ENCODE measurements around the gene WDR54.

WDR54 gene

GRCh38 chr2:74426181-74426758 lies 4.7 kb downstream of the WDR54 start:
- in situ Hi-C loops (cut with HindIII; ENCODE audit: low pct_ligation_motif_present, low sequenced_read_pairs), result no loop called here
- Histone ChIP-seq H3K27me3 (replicated peaks) (no peaks in the 10 kb centered on the region), H3K4me3 (ENCODE audit: low read depth, low read length) (no peak overlapping the region), H3K36me3 (replicated peaks) (peaks cover 35% of the 10 kb centered on the region), H3K27ac (no peak overlapping the region)
- TF ChIP-seq, protein P1, sequence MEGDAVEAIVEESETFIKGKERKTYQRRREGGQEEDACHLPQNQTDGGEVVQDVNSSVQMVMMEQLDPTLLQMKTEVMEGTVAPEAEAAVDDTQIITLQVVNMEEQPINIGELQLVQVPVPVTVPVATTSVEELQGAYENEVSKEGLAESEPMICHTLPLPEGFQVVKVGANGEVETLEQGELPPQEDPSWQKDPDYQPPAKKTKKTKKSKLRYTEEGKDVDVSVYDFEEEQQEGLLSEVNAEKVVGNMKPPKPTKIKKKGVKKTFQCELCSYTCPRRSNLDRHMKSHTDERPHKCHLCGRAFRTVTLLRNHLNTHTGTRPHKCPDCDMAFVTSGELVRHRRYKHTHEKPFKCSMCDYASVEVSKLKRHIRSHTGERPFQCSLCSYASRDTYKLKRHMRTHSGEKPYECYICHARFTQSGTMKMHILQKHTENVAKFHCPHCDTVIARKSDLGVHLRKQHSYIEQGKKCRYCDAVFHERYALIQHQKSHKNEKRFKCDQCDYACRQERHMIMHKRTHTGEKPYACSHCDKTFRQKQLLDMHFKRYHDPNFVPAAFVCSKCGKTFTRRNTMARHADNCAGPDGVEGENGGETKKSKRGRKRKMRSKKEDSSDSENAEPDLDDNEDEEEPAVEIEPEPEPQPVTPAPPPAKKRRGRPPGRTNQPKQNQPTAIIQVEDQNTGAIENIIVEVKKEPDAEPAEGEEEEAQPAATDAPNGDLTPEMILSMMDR (IDR thresholded peaks at IDR 0.05; ENCODE audit: low read depth, low read length, missing control alignments), result no peak
- no peak for DNase-seq

GRCh38 chr2:74427551-74427950 lies 6.0 kb downstream of the WDR54 start:
- H3K36me3 ChIP-seq (replicated peaks), result peaks cover 37% of the 10 kb centered on the region
- H3K27me3 ChIP-seq (replicated peaks), result no peaks in the 10 kb centered on the region
- H3K4me3 ChIP-seq (ENCODE audit: low read depth, low read length), result no peak overlapping the region
- in situ Hi-C loops (cut with HindIII; ENCODE audit: low pct_ligation_motif_present, low sequenced_read_pairs), result no loop called here
- H3K27ac ChIP-seq, result no peak overlapping the region
- TF ChIP-seq, protein P1 (IDR thresholded peaks at IDR 0.05; ENCODE audit: low read depth, low read length, missing control alignments), result no peak
- no peak for DNase-seq

DNA sequence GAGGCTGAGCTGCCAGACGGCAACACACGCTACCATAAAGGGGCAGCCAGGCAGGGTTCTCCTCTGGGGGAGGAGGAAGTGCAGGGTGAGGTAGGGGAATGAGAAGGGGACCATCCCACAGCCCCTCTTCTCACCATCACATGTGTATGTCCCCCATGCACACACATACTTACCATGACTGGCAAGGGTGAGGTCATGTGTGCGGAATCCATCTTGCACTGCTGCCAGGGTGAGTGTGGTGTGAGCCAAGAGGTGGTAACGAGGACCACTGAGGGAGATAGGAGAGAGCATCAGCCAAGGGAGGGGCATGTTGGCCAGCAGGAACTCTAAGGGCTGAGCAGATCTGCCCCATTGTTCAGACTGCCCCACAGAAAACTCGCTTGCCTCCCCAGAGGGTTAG lies 7.1 kb downstream of the WDR54 start:
- Histone ChIP-seq H3K36me3 (replicated peaks) (peaks cover 37% of the 10 kb centered on the region), H3K4me3 (ENCODE audit: low read depth, low read length) (no peak overlapping the region), H3K27me3 (replicated peaks) (no peaks in the 10 kb centered on the region), H3K27ac (no peak overlapping the region)
- DNase-seq, result no peak
- in situ Hi-C loops (cut with HindIII; ENCODE audit: low pct_ligation_motif_present, low sequenced_read_pairs), result no loop called here
- TF ChIP-seq, protein P1 (IDR thresholded peaks at IDR 0.05; ENCODE audit: low read depth, low read length, missing control alignments), result no peak

- TF ChIP-seq, protein P1 (IDR thresholded peaks at IDR 0.05; ENCODE audit: low read depth, low read length, missing control alignments), result no peak
- H3K4me3 ChIP-seq (ENCODE audit: low read depth, low read length), result no peak overlapping the region
- H3K27me3 ChIP-seq (replicated peaks), result no peaks in the 10 kb centered on the region
- H3K27ac ChIP-seq, result no peak overlapping the region
- H3K36me3 ChIP-seq (replicated peaks), result peaks cover 37% of the 10 kb centered on the region
- no peak for DNase-seq
- in situ Hi-C loops (cut with HindIII; ENCODE audit: low pct_ligation_motif_present, low sequenced_read_pairs), result no loop called here
Measured at GRCh38 chr2:74429487-74430451, 8.2 kb downstream of the WDR54 start.

- H3K27ac ChIP-seq, result no peak overlapping the region
- H3K4me3 ChIP-seq (ENCODE audit: low read depth, low read length), result no peak overlapping the region
- in situ Hi-C loops (cut with HindIII; ENCODE audit: low pct_ligation_motif_present, low sequenced_read_pairs), result no loop called here
- no peaks in the 10 kb centered on the region for H3K27me3 ChIP-seq (replicated peaks)
- H3K36me3 ChIP-seq (replicated peaks), result peaks cover 32% of the 10 kb centered on the region
- TF ChIP-seq, protein P1 (IDR thresholded peaks at IDR 0.05; ENCODE audit: low read depth, low read length, missing control alignments), result no peak
- DNase-seq, result no peak
Measured at GRCh38 chr2:74430502-74430901, 9.0 kb downstream of the WDR54 start.
